A673 (cell line): ENCODE data around the gene MYL3. TPM values are rescaled to one million over a fixed set of nuclear protein-coding genes. Genes with fewer than 3 reads are reported as not detected.
A peak's percentile ranks its signal among the peaks of the same experiment; 100 is the strongest.

Experiments used
- BruUV-seq: library from RNA; stranded (reverse); fragments of 400-500 nt; replicated peaks from 2 replicates; lab custom pipeline; 2021; lab: Mats Ljungman, UMichigan
- CTCF ChIA-PET: fragments of 300-600 bp; sonication (Branson Sonifier 250); formaldehyde crosslinking; loops from one replicate; lab custom pipeline; 2022; ENCODE audit warnings: antibody characterized with exemption; lab: Charles Lee
- POLR2A ChIA-PET: fragments of 300-600 bp; sonication (Branson Sonifier 250); formaldehyde crosslinking; loops from one replicate; lab custom pipeline; 2022; ENCODE audit warnings: antibody characterized with exemption; ENCODE audit not compliant: low non-redundant PET; lab: Charles Lee
- DNase-seq: peaks from one replicate; pipeline ENCODE4 v3.0.0-alpha.2; 2015; ENCODE audit warnings: low spot score
- H3K27ac ChIP-seq: fragments of 200-600 bp; sonication (generic); 2 replicates; pipeline ENCODE4 v1.5.1; 2016; ENCODE audit warnings: mixed run types, low read depth, mild to moderate bottlenecking, mixed read lengths, antibody characterized with exemption, low read length; ENCODE audit not compliant: poor library complexity, severe bottlenecking
- H3K27me3 ChIP-seq: fragments of 200-600 bp; sonication (generic); replicated peaks from 2 replicates; pipeline ENCODE4 v1.6.1; 2017; ENCODE audit warnings: mixed run types, low read depth, mild to moderate bottlenecking, mixed read lengths, antibody characterized with exemption, low read length; ENCODE audit not compliant: insufficient read depth, poor library complexity
- H3K36me3 ChIP-seq: fragments of 200-600 bp; sonication (generic); 2 replicates; pipeline ENCODE4 v1.6.1; 2016; ENCODE audit warnings: mixed run types, mild to moderate bottlenecking, mixed read lengths, antibody characterized with exemption, low read length; ENCODE audit not compliant: insufficient read depth, poor library complexity, severe bottlenecking
- H3K4me1 ChIP-seq: fragments of 200-600 bp; sonication (generic); 2 replicates; pipeline ENCODE4 v1.6.1; 2017; ENCODE audit warnings: mixed run types, mild to moderate bottlenecking, mixed read lengths, antibody characterized with exemption, low read length; ENCODE audit not compliant: insufficient read depth, poor library complexity, severe bottlenecking
- H3K4me3 ChIP-seq: fragments of 200-600 bp; sonication (generic); 2 replicates; pipeline ENCODE4 v1.5.1; 2016; ENCODE audit warnings: low read depth, mixed run types, mild to moderate bottlenecking, mixed read lengths, low read length; ENCODE audit not compliant: poor library complexity, severe bottlenecking
- H3K9me3 ChIP-seq: fragments of 200-600 bp; sonication (generic); 2 replicates; pipeline ENCODE4 v1.6.1; 2016; ENCODE audit warnings: mixed run types, low read depth, mild to moderate bottlenecking, mixed read lengths, antibody characterized with exemption, low read length; ENCODE audit not compliant: poor library complexity, severe bottlenecking
- CTCF ChIP-seq: fragments of 300-800, 200-600 bp; sonication (generic); conservative IDR thresholded peaks from 2 replicates; pipeline ENCODE4 v1.5.1; 2017; ENCODE audit warnings: low read depth, mild to moderate bottlenecking, antibody characterized with exemption, low read length, moderate library complexity, mixed read lengths
- EZH2 ChIP-seq: fragments of 200-600 bp; sonication (generic); IDR thresholded peaks from 2 replicates; pipeline ENCODE4 v1.6.1; 2017; ENCODE audit warnings: borderline replicate concordance, low read depth, mild to moderate bottlenecking, mixed read lengths, antibody characterized with exemption, low read length; ENCODE audit not compliant: poor library complexity, severe bottlenecking
- intact Hi-C: fragments of 100-400 bp; cut with micrococcal nuclease; formaldehyde crosslinking; loops from one replicate; pipeline ENCODE4 v1.10.0; 2022; ENCODE audit not compliant: unreplicated experiment
- total RNA-seq: library from RNA; stranded (reverse); gene quantifications from 2 replicates; pipeline ENCODE4 v1.2.3, GENCODE V29; 2021

The MYL3 gene
- total RNA-seq, 1 experiment from 2014 or later, result not detected

DNA sequence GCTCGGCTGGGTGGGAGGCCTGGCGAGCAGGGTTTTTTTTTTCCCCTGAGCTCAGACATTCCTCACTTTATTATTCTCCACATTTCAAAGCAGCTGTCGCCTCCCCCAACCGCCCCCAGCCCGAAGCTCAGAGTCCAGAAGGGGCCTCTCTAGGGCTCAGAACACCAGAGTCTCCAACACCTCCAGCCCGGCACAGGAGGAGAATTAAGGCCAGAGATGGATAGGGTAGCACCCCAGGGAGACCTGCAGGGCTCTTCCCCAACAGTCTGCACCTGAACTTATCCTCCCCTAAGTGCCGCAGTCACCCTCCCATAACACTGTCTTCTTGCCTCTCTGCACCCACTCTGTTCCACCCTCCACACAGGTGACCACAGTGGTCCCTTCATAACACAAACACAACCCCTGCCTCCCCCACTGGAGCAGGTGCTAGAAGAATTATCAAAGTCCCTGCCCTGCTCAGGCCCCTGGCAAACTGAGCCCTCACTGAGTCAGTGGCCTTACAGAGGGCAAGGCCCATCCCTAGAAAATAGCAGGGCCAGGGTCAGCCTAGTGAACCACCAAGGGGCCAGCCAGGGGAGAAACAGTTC lies 14.1 kb downstream of the MYL3 start:
- TF ChIP-seq EZH2 (no peak), CTCF (no peak)
- no peaks in the 10 kb centered on the region for H3K4me1 ChIP-seq
- H3K9me3 ChIP-seq, result no peaks in the 10 kb centered on the region
- intact Hi-C loops, result no loop called here
- CTCF ChIA-PET, result no interaction called here
- no peak overlapping the region for H3K4me3 ChIP-seq
- no TSS peak for BruUV-seq
- H3K27me3 ChIP-seq, result no peaks in the 10 kb centered on the region
- no peak for DNase-seq
- POLR2A ChIA-PET, result interaction anchor here (0.6 kb wide), 1 partner anchor 528 kb away, joined by 3 read pairs; no protein-coding TSS in a partner anchor
- H3K27ac ChIP-seq, result no peak overlapping the region
- no peaks in the 10 kb centered on the region for H3K36me3 ChIP-seq

DNA sequence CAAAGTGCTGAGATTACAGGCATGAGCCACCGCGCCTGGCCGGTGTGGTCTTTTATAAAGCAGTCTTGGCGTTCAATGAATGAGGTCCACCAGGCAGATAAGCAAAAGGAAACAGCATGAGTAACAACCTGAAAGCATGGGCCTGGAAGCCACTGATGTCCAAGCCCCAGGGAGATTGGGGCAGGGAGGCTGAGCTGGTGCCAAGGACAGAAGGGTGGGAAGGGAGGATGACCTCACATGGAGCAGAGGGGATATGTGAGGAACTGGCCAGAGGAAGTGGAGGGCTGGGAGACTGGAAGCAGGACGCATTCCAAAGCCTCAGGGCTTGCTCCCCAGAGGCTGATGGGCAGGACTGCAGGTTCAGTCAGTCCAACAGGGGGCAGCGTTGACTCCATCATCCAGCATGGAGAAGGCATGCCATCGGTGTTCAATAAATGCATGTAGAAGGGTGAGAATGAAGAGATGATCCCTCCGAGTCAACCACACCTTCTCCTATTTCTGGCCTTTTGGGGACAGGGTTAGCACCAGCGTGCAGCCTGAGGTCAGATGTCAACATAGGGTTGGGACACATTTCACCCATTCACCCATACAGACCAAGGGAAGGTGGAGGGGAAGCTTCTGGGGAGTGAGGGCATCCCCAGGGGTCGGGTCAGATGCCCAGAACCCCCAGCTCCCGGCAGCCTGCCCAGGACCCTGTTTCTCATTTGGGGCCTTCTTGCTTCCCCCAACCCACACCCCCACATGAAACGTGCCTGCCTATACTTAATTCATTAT lies 14.8 kb downstream of the MYL3 start:
- Histone ChIP-seq H3K9me3 (no peaks in the 10 kb centered on the region), H3K4me1 (no peaks in the 10 kb centered on the region), H3K36me3 (no peaks in the 10 kb centered on the region), H3K4me3 (no peak overlapping the region), H3K27me3 (no peaks in the 10 kb centered on the region), H3K27ac (no peak overlapping the region)
- ChIA-PET CTCF (no interaction called here), POLR2A (no interaction called here)
- intact Hi-C loops, result no loop called here
- BruUV-seq, result no TSS peak
- peak; percentile 12 for DNase-seq
- TF ChIP-seq CTCF, result peak; percentile 48
- TF ChIP-seq EZH2, result no peak

GRCh38 chr3:46847744-46848143 lies 15.5 kb downstream of the MYL3 start:
- no peak for DNase-seq
- Histone ChIP-seq H3K4me1 (no peaks in the 10 kb centered on the region), H3K27me3 (no peaks in the 10 kb centered on the region), H3K36me3 (no peaks in the 10 kb centered on the region), H3K27ac (no peak overlapping the region), H3K9me3 (no peaks in the 10 kb centered on the region), H3K4me3 (no peak overlapping the region)
- intact Hi-C loops, result no loop called here
- BruUV-seq, result no TSS peak
- TF ChIP-seq CTCF (no peak), EZH2 (no peak)
- ChIA-PET CTCF (no interaction called here), POLR2A (no interaction called here)
